Measurements from ENCODE around the gene ZDHHC20.

DNA sequence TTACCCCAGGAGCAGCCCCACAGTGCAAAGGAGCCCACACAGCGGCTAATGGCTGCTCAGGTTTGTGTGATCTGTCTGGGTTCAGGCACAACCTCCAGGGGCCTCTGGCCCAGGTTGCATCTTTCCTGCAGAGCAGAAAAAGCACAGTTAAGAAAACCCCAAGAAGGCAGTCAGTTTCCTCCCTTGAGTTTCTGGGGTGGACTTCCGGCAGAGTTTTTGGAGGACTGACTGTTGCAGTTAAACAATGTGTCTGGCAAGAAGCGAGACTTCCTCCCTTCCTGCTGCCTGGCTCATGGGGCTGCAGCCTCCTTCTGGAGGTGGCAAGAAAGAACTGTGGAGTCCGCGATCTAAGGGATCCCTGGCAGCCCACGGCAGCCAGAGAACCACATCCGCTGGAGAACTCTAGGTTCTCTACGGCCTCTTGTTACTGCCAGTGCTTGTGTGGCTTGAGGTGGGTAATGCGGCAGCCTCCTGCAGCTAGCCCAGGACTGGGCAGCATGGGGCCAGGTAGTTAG is 114.4 kb downstream of the ZDHHC20 start:
- no peak for TF ChIP-seq CEBPB (IDR thresholded peaks at IDR 0.05)
- TF ChIP-seq YY1 (IDR thresholded peaks at IDR 0.05; ENCODE audit: low read depth) = no peak
- TF ChIP-seq FOXM1 (IDR thresholded peaks at IDR 0.05; ENCODE audit: borderline replicate concordance, low read depth) = no peak
- TF ChIP-seq TAF1 (IDR thresholded peaks at IDR 0.05; ENCODE audit: low read depth) = no peak
- no peak for TF ChIP-seq TEAD4 (IDR thresholded peaks at IDR 0.05)
- no peak for TF ChIP-seq CREB1 (IDR thresholded peaks at IDR 0.05; ENCODE audit: low read depth)
- TF ChIP-seq, protein P1, sequence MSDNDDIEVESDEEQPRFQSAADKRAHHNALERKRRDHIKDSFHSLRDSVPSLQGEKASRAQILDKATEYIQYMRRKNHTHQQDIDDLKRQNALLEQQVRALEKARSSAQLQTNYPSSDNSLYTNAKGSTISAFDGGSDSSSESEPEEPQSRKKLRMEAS (IDR thresholded peaks at IDR 0.05) = no peak
- TF ChIP-seq, protein P2, sequence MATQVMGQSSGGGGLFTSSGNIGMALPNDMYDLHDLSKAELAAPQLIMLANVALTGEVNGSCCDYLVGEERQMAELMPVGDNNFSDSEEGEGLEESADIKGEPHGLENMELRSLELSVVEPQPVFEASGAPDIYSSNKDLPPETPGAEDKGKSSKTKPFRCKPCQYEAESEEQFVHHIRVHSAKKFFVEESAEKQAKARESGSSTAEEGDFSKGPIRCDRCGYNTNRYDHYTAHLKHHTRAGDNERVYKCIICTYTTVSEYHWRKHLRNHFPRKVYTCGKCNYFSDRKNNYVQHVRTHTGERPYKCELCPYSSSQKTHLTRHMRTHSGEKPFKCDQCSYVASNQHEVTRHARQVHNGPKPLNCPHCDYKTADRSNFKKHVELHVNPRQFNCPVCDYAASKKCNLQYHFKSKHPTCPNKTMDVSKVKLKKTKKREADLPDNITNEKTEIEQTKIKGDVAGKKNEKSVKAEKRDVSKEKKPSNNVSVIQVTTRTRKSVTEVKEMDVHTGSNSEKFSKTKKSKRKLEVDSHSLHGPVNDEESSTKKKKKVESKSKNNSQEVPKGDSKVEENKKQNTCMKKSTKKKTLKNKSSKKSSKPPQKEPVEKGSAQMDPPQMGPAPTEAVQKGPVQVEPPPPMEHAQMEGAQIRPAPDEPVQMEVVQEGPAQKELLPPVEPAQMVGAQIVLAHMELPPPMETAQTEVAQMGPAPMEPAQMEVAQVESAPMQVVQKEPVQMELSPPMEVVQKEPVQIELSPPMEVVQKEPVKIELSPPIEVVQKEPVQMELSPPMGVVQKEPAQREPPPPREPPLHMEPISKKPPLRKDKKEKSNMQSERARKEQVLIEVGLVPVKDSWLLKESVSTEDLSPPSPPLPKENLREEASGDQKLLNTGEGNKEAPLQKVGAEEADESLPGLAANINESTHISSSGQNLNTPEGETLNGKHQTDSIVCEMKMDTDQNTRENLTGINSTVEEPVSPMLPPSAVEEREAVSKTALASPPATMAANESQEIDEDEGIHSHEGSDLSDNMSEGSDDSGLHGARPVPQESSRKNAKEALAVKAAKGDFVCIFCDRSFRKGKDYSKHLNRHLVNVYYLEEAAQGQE (IDR thresholded peaks at IDR 0.05; ENCODE audit: low read depth) = no peak
- TF ChIP-seq EGR1 (IDR thresholded peaks at IDR 0.05) = no peak

All from Ishikawa (cell line).